NAMALWA (cell line): ENCODE measurements around the gene RPL37.

Experiments used
- DNase-seq: peaks from one replicate; pipeline ENCODE4 v3.0.0-alpha.2; 2015; ENCODE audit warnings: low spot score

RPL37 gene

GRCh38 chr5:40833712-40834229, 1.3 kb downstream of the RPL37 start:
- DNase-seq: no peak

DNA sequence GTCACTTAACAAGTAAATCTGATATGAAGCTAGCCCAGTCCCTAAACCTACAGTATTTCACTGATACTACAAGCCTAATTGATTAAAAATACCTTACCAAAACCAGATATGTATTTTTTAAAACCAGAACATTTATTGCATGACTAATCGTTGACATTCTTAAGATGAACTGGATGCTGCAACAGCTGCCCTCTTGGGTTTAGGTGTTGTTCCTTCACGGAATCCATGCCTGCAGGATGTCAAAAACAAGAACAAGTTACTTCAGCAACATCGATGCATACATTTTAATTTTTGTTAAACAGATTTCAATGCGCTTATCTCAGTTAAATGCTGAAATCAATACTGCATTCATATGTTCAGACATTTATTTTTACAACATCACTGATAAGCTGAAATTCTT, 2.7 kb downstream of the RPL37 start:
- no peak for DNase-seq

GRCh38 chr5:40831346-40832210, 3.4 kb downstream of the RPL37 start:
- DNase-seq: no peak

- no peak for DNase-seq
Measured at GRCh38 chr5:40829748-40830533, 5.1 kb downstream of the RPL37 start.

GRCh38 chr5:40828690-40829661, 6.0 kb downstream of the RPL37 start:
- DNase-seq: peak; percentile 37

DNA sequence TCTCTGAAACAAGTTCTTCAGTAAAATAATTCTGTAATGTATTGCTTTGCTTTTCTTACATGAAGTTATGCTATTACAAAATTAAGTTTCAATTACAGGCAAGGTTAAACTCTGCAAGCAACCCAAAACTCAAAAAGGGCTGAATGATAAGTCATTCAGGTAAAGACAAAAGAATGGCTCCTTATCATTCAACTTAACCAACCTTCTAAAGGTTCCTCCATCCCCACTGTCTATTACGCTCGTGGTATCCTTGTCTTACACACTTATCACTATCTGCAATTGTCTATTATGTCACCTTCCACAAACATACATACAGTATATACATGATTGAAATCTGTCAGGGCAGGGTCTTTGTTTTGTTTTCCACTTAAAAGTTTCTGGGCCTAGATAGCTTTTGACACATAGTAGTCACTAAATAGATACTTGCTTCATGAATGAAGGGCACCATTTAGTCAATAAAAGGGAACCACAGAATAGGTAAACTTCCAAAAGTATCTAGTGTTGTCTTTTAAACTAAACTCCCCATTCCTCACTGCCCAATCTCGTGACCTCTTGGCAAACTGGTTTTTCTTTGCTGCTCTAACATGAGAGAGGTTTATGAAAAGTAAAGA, 6.9 kb downstream of the RPL37 start:
- DNase-seq: no peak

GRCh38 chr5:40827188-40827977, 7.6 kb downstream of the RPL37 start:
- DNase-seq: no peak

- no peak for DNase-seq
Measured at GRCh38 chr5:40826489-40827187, 8.4 kb downstream of the RPL37 start.

DNA sequence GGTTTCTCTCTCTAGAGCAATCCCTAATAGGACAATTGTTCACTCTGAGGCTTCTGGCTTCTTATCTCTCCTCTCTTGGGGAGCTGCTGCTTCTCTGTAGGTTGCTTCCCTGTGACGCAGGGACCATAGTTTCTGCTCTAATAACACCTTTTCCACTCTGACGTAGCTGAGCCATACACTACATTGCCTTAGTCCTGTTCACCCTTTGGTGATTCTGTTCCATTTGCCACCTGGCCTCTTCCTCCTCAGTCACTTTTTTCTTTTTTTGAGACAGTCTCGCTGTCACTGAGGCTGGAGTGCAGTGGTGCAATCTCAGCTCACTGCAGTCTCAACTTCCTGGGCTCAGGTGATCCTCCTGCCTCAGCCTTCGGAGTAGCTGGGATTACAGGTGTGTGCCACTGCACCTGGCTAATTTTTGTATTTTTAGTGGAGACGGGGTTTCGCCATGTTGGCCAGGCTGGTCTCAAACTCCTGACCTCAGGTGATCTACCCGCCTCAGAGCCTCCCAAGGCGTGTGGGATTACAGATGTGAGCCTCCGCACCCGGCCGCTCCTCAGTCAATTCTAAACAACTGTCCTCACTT, 9.5 kb downstream of the RPL37 start:
- DNase-seq: peak; percentile 61

DNA sequence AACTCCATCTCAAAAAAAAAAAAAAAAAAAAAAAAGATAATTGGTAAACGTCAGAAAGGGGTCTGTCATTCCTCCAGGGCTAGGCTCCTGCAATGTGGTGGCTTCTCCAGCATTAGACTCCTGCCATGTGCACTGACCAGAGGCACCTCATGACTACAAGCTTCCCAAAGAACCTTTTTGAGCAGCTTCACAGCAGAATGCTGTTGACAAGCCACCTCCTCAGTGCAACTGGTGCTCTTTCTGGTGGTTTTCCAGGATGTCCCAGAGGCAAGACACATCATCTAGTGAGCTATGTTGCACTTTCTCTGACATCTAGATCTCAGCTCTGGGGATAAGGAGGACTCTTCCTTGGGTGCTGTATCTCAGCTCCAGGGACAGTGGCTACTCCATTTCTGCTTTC, 11.6 kb downstream of the RPL37 start:
- no peak for DNase-seq

- DNase-seq: no peak
Measured at GRCh38 chr5:40813698-40814281, 21.2 kb downstream of the RPL37 start.

GRCh38 chr5:40812125-40812524, 22.9 kb downstream of the RPL37 start:
- no peak for DNase-seq

DNA sequence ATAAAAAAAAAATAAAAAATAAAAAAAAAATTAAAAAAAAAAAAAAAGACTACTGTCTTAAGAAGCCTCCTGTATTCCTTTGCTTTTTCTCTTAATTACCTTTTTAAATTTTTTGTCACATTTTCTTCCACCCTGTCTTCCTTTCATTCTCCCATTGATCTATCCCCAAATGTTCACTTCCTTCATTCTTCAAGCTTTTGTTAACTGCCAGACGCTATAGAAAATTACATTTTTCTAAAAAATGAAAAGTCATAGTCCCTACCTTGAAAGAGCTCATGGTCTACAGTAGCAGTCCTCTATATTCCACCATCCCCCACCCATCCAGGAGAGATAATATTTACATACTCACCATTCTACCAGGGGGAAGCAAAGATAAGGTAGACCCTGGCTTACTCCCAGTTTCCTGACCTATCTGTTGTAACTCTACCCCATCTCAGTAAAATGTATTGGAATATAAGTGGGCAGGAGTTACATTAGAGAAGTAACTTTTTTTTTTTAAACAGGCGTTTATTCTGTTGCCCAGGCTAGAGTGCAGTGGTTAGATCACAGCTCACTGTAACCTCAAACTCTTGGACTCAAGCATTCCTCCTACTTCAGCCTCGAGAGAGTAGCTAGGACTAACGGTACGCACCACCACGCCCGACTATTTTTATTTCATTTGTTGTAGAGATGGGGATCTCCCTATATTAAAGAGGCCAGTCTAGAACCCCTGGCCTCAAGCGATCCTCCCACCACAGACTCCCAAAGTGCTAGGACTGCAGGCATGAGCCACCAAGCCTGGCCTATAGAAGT, 33.1 kb downstream of the RPL37 start:
- no peak for DNase-seq

DNA sequence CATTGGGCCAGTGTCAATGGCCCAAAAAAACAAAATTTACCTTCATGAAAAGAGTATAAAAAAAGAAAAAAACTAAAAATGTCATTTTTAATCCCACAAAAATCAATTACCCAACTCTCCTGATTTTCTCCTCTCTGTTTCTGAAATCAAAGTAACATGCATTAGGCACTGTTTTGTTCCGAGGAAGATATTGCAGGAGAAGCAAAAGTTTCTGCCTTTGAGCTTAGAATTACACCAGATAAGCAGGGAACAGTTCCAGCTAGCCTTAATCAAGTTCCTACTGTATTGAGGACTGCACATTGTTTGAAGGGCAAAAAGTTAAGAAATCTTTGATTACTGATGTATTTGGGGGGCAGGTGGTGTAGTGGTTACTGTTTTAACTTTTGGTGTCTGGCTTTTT, 35.8 kb downstream of the RPL37 start:
- DNase-seq: no peak

GRCh38 chr5:40798801-40799210, 36.2 kb downstream of the RPL37 start:
- DNase-seq: no peak

- peak; percentile 93 for DNase-seq
Measured at GRCh38 chr5:40798012-40798800, 36.8 kb downstream of the RPL37 start, which contains the start of gene PRKAA1. PRKAA1 (minus strand) TSS chr5:40798374; CDS start chr5:40798189, 185 bp downstream.

- peak; percentile 85 for DNase-seq
Measured at GRCh38 chr5:40797273-40798011, 37.6 kb downstream of the RPL37 start.
